GM12878 (cell line): Measurements from ENCODE around the gene DMD. TPM values are rescaled to one million over a fixed set of nuclear protein-coding genes. Genes with fewer than 3 reads are reported as not detected.

Experiments used
- ATAC-seq: fragments of 200-7000 bp; cut with Tn5 transposase; 3 replicates; pipeline ENCODE4 v1.9.1; 2020; ENCODE audit warnings: mild to moderate bottlenecking, moderate library complexity
- BruUV-seq: library from RNA; stranded (reverse); fragments of 400-500 nt; replicated peaks from 2 replicates; lab custom pipeline; 2021; lab: Mats Ljungman, UMichigan
- CTCF ChIA-PET: fragments of 300-600 bp; sonication (Branson Sonifier 250); formaldehyde crosslinking; extraction: SDS; loops from one replicate; lab custom pipeline; 2021; ENCODE audit warnings: inconsistent platforms; lab: Yijun Ruan, JAX
- POLR2A ChIA-PET: fragments of 350-600 bp; formaldehyde crosslinking; extraction: SDS; loops from one replicate; lab custom pipeline; 2021; ENCODE audit warnings: inconsistent platforms; lab: Charles Lee
- RAD21 ChIA-PET: fragments of 300-600 bp; sonication (Branson Sonifier 250); formaldehyde crosslinking; loops from one replicate; lab custom pipeline; 2023; ENCODE audit warnings: antibody characterized with exemption; ENCODE audit not compliant: unreplicated experiment; lab: Charles Lee
- SMC1A ChIA-PET: fragments of 300-600 bp; sonication (Branson Sonifier 250); formaldehyde crosslinking; loops from one replicate; lab custom pipeline; 2023; ENCODE audit not compliant: unreplicated experiment, uncharacterized antibody; lab: Charles Lee
- DNase-seq: peaks from one replicate; pipeline ENCODE4 v3.0.0-alpha.2; 2011; ENCODE audit warnings: low read depth, low spot score
- FAIRE-seq: peaks from 3 replicates; lab custom pipeline; 2011; peaks lifted over from hg19 to GRCh38; lab: Jason Lieb, UNC
- H2AFZ ChIP-seq: 2 replicates; pipeline ENCODE4 v1.6.0; 2011; ENCODE audit warnings: low read depth, low read length, control low read depth; ENCODE audit not compliant: control insufficient read depth
- H3K27ac ChIP-seq: 2 replicates; pipeline ENCODE4 v1.5.1; 2011; ENCODE audit warnings: control low read depth; ENCODE audit not compliant: control insufficient read depth, insufficient read depth
- H3K27me3 ChIP-seq, 2 experiments: replicated peaks in 1 of 2; 2 replicates each; pipeline versions ENCODE4 v1.6.0 to v1.6.1; 2011; ENCODE audit warnings: low read length in 1 of 2; ENCODE audit not compliant: control insufficient read depth in 2 of 2, insufficient read depth in 2 of 2
- H3K36me3 ChIP-seq, 2 experiments: 2 replicates each; pipeline ENCODE4 v1.5.1; 2011; ENCODE audit warnings: low read length in 1 of 2; ENCODE audit not compliant: control insufficient read depth in 2 of 2, insufficient read depth in 2 of 2
- H3K4me1 ChIP-seq: 2 replicates; pipeline ENCODE4 v1.6.1; 2011; ENCODE audit warnings: mild to moderate bottlenecking, low read length, moderate library complexity, mixed read lengths; ENCODE audit not compliant: control insufficient read depth, insufficient read depth
- H3K4me2 ChIP-seq: 2 replicates; pipeline ENCODE4 v1.6.0; 2011; ENCODE audit warnings: control low read depth; ENCODE audit not compliant: control insufficient read depth, insufficient read depth
- H3K4me3 ChIP-seq: fragments of 200-600 bp; sonication (generic); 2 replicates; pipeline ENCODE4 v1.5.1; 2016
- H3K79me2 ChIP-seq: 2 replicates; pipeline ENCODE4 v1.6.0; 2011; ENCODE audit warnings: low read length; ENCODE audit not compliant: control insufficient read depth, insufficient read depth
- H3K9ac ChIP-seq: 2 replicates; pipeline ENCODE4 v1.8.0; 2011; ENCODE audit warnings: low read length, control low read depth, mixed read lengths; ENCODE audit not compliant: control insufficient read depth, insufficient read depth
- H3K9me3 ChIP-seq: replicated peaks from 3 replicates; pipeline ENCODE4 v1.5.1; 2011; ENCODE audit warnings: mild to moderate bottlenecking, low read length; ENCODE audit not compliant: control insufficient read depth, insufficient read depth
- H4K20me1 ChIP-seq: 2 replicates; pipeline ENCODE4 v1.6.0; 2011; ENCODE audit not compliant: control insufficient read depth, insufficient read depth
- BRCA1 ChIP-seq: IDR thresholded peaks from 2 replicates; pipeline ENCODE4 v1.6.1; 2011; ENCODE audit warnings: low read depth, low read length, improper control_type of control experiment
- E2F4 ChIP-seq: IDR thresholded peaks from 2 replicates; pipeline ENCODE4 v1.6.1; 2012; ENCODE audit warnings: low read depth, low read length, improper control_type of control experiment
- EED ChIP-seq: sonication (generic); IDR thresholded peaks from 2 replicates; pipeline ENCODE4 v1.6.1; 2016; ENCODE audit warnings: antibody characterized with exemption, low read depth
- IRF3 ChIP-seq: fragments of 450-650 bp; IDR thresholded peaks from 2 replicates; pipeline ENCODE4 v1.6.1; 2014; ENCODE audit warnings: mild to moderate bottlenecking
- MXI1 ChIP-seq: fragments of 150-350 bp; IDR thresholded peaks from 2 replicates; pipeline ENCODE4 v1.6.1; 2011; ENCODE audit warnings: low read depth, mild to moderate bottlenecking, inconsistent platforms, low read length, improper control_type of control experiment
- NFXL1 ChIP-seq: fragments of 450-650 bp; IDR thresholded peaks from 2 replicates; pipeline ENCODE4 v1.6.1; 2017; ENCODE audit warnings: antibody characterized with exemption, mild to moderate bottlenecking, borderline replicate concordance
- NFYA ChIP-seq: IDR thresholded peaks from 2 replicates; pipeline ENCODE4 v1.6.1; 2011; ENCODE audit warnings: low read depth, mild to moderate bottlenecking, low read length, improper control_type of control experiment, borderline replicate concordance
- NR2C1 ChIP-seq: fragments of 450-650 bp; IDR thresholded peaks from 2 replicates; pipeline ENCODE4 v1.6.1; 2017; ENCODE audit warnings: antibody characterized with exemption, mild to moderate bottlenecking, moderate library complexity
- RAD21 ChIP-seq: IDR thresholded peaks from 2 replicates; pipeline ENCODE4 v1.6.1; 2011; ENCODE audit warnings: mild to moderate bottlenecking, low read depth, low read length, moderate library complexity; ENCODE audit not compliant: insufficient read depth
- SREBF1 ChIP-seq: IDR thresholded peaks from 2 replicates; pipeline ENCODE4 v1.6.1; 2012; ENCODE audit warnings: mild to moderate bottlenecking, low read length
- SRF ChIP-seq, 2 experiments: IDR thresholded peaks; 2 replicates each; pipeline ENCODE4 v1.6.1; 2011; ENCODE audit warnings: low read depth in 2 of 2, low read length in 2 of 2, mild to moderate bottlenecking in 1 of 2, moderate library complexity in 1 of 2
- TAF1 ChIP-seq: IDR thresholded peaks from 2 replicates; pipeline ENCODE4 v1.6.1; 2011; ENCODE audit warnings: mild to moderate bottlenecking, low read depth, low read length, borderline replicate concordance
- YBX1 ChIP-seq: fragments of 450-650 bp; IDR thresholded peaks from 2 replicates; pipeline ENCODE4 v1.6.1; 2016; ENCODE audit warnings: antibody characterized with exemption
- ZBTB40 ChIP-seq: fragments of 450-650 bp; IDR thresholded peaks from 2 replicates; pipeline ENCODE4 v1.6.1; 2016; ENCODE audit warnings: mild to moderate bottlenecking, moderate library complexity, borderline replicate concordance
- ZNF217 ChIP-seq: fragments of 450-650 bp; IDR thresholded peaks from 2 replicates; pipeline ENCODE4 v1.6.1; 2017; ENCODE audit warnings: antibody characterized with exemption, mild to moderate bottlenecking
- WGBS: methylation state at CpG from one replicate; pipeline ENCODE4 v1.1.6; 2016; ENCODE audit warnings: low lambda C conversion rate; ENCODE audit not compliant: insufficient replicate concordance, insufficient coverage; ENCODE audit errors: missing lambda C conversion rate; 5-methylcytosine and 5-hydroxymethylcytosine counted together
- in situ Hi-C: fragments of 300-500 bp; cut with MboI; formaldehyde crosslinking; loops from 9 replicates; pipeline ENCODE4 v1.14.3; 2018; ENCODE audit warnings: mixed read lengths
- intact Hi-C: fragments of 100-400 bp; cut with micrococcal nuclease; formaldehyde crosslinking; loops from one replicate; pipeline ENCODE4 v1.14.2; 2022; ENCODE audit not compliant: unreplicated experiment
- polyA plus RNA-seq, 11 experiments: library from polyadenylated mRNA; depleted of rRNA in 4 of 11; unstranded in 6 of 11; stranded (reverse) in 5 of 11; fragments of >200 nt; fragmentation: Nextera tagmentation in 4 of 11; fragmentation: Illumina TruSeq in 1 of 11; extraction: Ambion mirVana in 4 of 11; extraction: Trizol in 1 of 11; gene quantifications; 1 replicate in 1 of 11; 2 replicates in 10 of 11; pipeline versions ENCODE4 v1.2.1 to v1.2.3, GENCODE V29; 2011 to 2016; ENCODE audit warnings: inconsistent platforms in 2 of 11, missing spikeins in 2 of 11, low read depth in 1 of 11
- total RNA-seq, 4 experiments: library from RNA; depleted of rRNA in 3 of 4; stranded (reverse); fragments of >200 nt in 3 of 4; fragmentation: Illumina TruSeq in 1 of 4; extraction: Trizol in 1 of 4; gene quantifications; 2 replicates each; pipeline versions ENCODE4 v1.2.1 to v1.2.3, GENCODE V29; 2013 to 2021

The DMD gene
- total and polyA plus RNA-seq, 10 of the 15 experiments (the other 5 are each of a cell fraction or from before 2014, with no cell fraction given) = 1.4 to 24.3 (median 4.3) TPM

- no TSS peak for BruUV-seq
- Histone ChIP-seq H3K36me3 (no peaks in the 10 kb centered on the region), H3K79me2 (no peaks in the 10 kb centered on the region), H3K27ac (no peak overlapping the region), H3K4me1 (no peaks in the 10 kb centered on the region)
- SMC1A ChIA-PET = interaction anchor here (1.0 kb wide), 1 partner anchor 927 kb away, joined by 3 read pairs; no protein-coding TSS in a partner anchor
- TF ChIP-seq E2F4 (no peak), ZNF217 (no peak), TAF1 (no peak), SRF (IDR thresholded peaks at IDR 0.05; ENCODE audit: low read depth in 2 of 2, low read length in 2 of 2) (no peak), MXI1 (no peak), YBX1 (no peak), IRF3 (no peak), ZBTB40 (no peak), NFXL1 (no peak), RAD21 (no peak), BRCA1 (no peak), EED (no peak), NFYA (no peak), NR2C1 (no peak), SREBF1 (no peak)
- TF ChIP-seq, all 136 proteins: peak for 0
- ChIA-PET POLR2A (no interaction called here), CTCF (interaction anchor here (0.6 to 1.1 kb wide), 3 partner anchors 97 to 626 kb away, joined by 3 to 4 read pairs (median 3); no protein-coding TSS in a partner anchor), RAD21 (interaction anchor here (1.1 kb wide), 1 partner anchor 624 kb away, joined by 3 read pairs; no protein-coding TSS in a partner anchor)
- Histone ChIP-seq H3K4me3 (no peak overlapping the region), H3K4me2 (no peak overlapping the region), H3K9me3 (no peaks in the 10 kb centered on the region), H4K20me1 (no peaks in the 10 kb centered on the region), H2AFZ (no peak overlapping the region), H3K9ac (no peak overlapping the region), H3K27me3 (no peaks in the 10 kb centered on the region)
- in situ Hi-C loops = no loop called here
- intact Hi-C loops = no loop called here
- WGBS = 35% methylated on average over 6 of the region's 6 CpGs
- FAIRE-seq = no peak
- no peak for ATAC-seq
- no peak for DNase-seq
These were observed 1548.2 kb downstream of the DMD start for GRCh38 chrX:31663172-31663571.
